ENCODE results near the gene ANKRD1. TPM values are rescaled to one million over a fixed set of nuclear protein-coding genes. Genes with fewer than 3 reads are reported as not detected.

Gene ANKRD1
- total and polyA plus RNA-seq, 11 donors, result 1,315 to 9,579 (median 4,181) TPM

DNA sequence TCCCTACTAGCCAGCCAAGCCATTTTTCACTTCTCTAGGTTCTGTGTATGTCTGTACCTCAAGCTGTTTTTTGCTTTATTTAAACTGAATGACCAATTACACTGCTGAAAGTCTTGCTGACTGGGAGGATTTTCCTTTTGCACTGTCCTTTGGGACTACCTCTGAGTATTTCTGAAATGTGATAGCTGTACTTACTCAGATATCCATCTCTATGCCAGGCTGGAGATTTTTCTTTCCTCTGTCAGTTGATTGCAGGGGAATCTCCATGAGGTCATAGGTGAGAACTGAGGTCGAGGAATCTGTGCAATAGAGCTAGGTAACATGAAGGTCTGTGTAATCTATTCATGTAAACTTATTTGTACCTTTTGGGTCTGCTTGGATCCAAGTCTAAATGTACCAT, 38.9 kb upstream of the ANKRD1 start:
- H3K27me3 ChIP-seq, result no peaks in the 10 kb centered on the region
- intact Hi-C loops (cut with DNase I), result loop anchor here in 2 of 10 donors (2.0 to 10.0 kb wide), 2 partner anchors 29 to 45 kb away; no protein-coding TSS in a partner anchor
- peaks cover 0 to 20% (median 12%) of the 10 kb centered on the region in 12 donors for H3K4me1 ChIP-seq
- H3K27ac ChIP-seq, result peak overlapping the region in 2 of 12 donors; percentile 15 to 38
- H3K9me3 ChIP-seq, result no peaks in the 10 kb centered on the region
- 75 to 85% (median 76%) methylated on average over 1 of the region's 1 CpG for WGBS, 4 donors
- H3K4me3 ChIP-seq, result no peak overlapping the region
- TF ChIP-seq POLR2A (IDR thresholded peaks at IDR 0.05) (no peak), CTCF (IDR thresholded peaks at IDR 0.05) (no peak)
- no peak for DNase-seq
- no peak for ATAC-seq
- H3K36me3 ChIP-seq, result no peaks in the 10 kb centered on the region

GRCh38 chr10:90958781-90959180, 37.9 kb upstream of the ANKRD1 start:
- no peaks in the 10 kb centered on the region for H3K9me3 ChIP-seq
- ATAC-seq (no peak), DNase-seq (no peak)
- H3K4me3 ChIP-seq, result no peak overlapping the region
- H3K27me3 ChIP-seq, result no peaks in the 10 kb centered on the region
- peaks cover 0 to 16% (median 6%) of the 10 kb centered on the region in 12 donors for H3K4me1 ChIP-seq
- intact Hi-C loops (cut with DNase I), result no loop called here
- WGBS, 4 donors, result 90 to 94% (median 93%) methylated on average over 6 of the region's 6 CpGs
- no peaks in the 10 kb centered on the region for H3K36me3 ChIP-seq
- H3K27ac ChIP-seq, result no peak overlapping the region
- TF ChIP-seq CTCF (IDR thresholded peaks at IDR 0.05), result no peak
- no peak for TF ChIP-seq POLR2A (IDR thresholded peaks at IDR 0.05)

DNA sequence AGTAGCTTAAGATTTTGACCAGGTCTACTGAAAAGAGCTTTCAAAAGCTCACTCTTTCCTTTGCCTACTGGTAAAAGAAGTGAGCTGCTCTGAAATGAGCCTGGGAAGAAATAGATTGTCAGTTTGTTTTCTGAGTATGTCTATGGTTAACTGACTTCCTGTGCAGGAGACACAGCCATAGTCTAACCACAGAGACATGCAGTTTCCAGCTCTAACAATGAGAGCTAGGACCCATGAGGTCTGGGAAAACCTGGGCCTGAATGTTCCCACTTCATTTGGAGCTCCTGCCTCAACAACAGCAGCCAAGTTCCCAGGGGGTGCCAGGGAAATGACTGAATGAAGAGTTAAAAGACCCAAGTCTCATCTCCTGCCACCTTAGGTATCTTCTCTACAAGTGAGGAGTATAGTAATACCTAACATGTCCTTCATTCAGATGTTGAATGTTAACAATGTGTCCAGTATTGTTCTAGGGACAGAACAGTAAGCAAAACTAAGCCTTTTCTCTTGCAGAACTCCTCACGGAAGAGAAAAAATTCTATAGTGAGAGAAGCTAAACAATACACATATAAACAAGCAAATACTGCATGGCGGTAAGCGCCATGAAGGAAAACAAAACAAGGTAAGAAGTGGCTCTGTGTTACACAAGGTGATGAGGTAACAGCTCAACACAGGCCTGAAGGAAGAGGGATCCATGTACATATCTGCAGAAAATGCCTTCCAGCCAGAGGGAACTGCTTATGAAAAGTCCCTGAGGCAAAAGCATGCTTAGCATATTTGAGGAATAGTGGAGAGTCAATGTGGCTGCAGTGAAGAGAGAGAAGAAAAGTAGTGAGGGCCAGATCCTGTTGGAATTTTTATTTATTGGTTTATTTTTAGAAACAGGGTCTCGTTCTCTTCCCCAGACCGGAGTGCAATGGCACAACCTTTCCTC, 26.4 kb upstream of the ANKRD1 start:
- H3K27me3 ChIP-seq, result no peaks in the 10 kb centered on the region
- TF ChIP-seq CTCF (IDR thresholded peaks at IDR 0.05) (no peak), POLR2A (IDR thresholded peaks at IDR 0.05) (no peak)
- no peak for ATAC-seq
- H3K36me3 ChIP-seq, result no peaks in the 10 kb centered on the region
- no peak overlapping the region for H3K27ac ChIP-seq
- intact Hi-C loops (cut with DNase I), result no loop called here
- H3K4me3 ChIP-seq, result no peak overlapping the region
- H3K9me3 ChIP-seq, result peaks cover 0 to 16% (median 0%) of the 10 kb centered on the region in 12 donors
- H3K4me1 ChIP-seq, result no peaks in the 10 kb centered on the region
- no peak for DNase-seq
- WGBS, 4 donors, result 81 to 87% (median 84%) methylated on average over 5 of the region's 5 CpGs

GRCh38 chr10:90945491-90946070, 24.7 kb upstream of the ANKRD1 start:
- H3K27me3 ChIP-seq, result no peaks in the 10 kb centered on the region
- no peak overlapping the region for H3K27ac ChIP-seq
- TF ChIP-seq CTCF (IDR thresholded peaks at IDR 0.05) (no peak), POLR2A (IDR thresholded peaks at IDR 0.05) (no peak)
- H3K9me3 ChIP-seq, result peaks cover 0 to 9% (median 0%) of the 10 kb centered on the region in 12 donors
- no peaks in the 10 kb centered on the region for H3K4me1 ChIP-seq
- no peak overlapping the region for H3K4me3 ChIP-seq
- DNase-seq, result no peak
- ATAC-seq, result no peak
- WGBS, 4 donors, result 90 to 96% (median 93%) methylated on average over 4 of the region's 4 CpGs
- H3K36me3 ChIP-seq, result no peaks in the 10 kb centered on the region
- intact Hi-C loops (cut with DNase I), result no loop called here

Measured in heart left ventricle (tissue), 16 donors.